ENCODE measurements around the gene HNF4A.

The HNF4A gene

DNA sequence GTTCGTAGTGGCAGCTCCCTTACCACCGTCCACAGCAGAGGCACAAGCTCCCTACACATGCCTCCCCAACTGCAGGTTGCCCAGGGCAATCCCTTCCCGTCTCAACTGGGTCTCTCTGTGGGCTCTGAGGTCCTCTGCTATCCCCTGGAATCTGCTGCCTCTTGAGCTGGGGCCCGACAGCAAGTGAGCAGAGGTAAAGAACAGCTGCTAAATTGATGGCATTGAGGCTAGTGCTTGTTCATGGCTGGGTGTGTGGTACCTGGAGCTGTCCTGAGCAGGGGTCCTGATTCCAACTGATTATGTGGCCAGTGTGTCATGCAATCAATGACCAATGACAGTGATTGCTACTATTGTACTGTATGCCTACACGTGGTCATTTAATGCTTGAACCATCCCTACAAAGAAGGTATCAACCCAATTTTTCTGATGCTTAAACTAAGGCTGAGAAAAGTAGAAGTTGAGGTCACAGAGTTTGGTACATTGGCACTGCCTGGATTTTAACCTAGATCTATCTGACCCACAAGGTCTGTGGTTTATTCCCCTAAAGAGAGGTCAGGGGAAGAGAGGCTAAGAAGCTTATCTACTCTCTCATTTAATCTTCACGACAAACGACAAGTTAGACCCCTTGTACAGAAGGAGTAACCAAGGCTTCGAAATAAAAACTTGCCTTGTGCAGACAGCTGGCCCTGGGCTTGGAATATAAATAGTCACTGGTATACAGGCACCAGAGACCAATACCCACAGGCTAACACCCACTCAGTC, 41.1 kb downstream of the HNF4A start:
- H3K36me3 ChIP-seq (ENCODE audit: insufficient read depth, low read length) = no peaks in the 10 kb centered on the region
- H3F3A ChIP-seq (ENCODE audit: insufficient read depth, low read length) = no peaks in the 10 kb centered on the region
- H3K27ac ChIP-seq (ENCODE audit: low read depth, low read length, poor library complexity, severe bottlenecking) = no peak overlapping the region
- H4K20me1 ChIP-seq (ENCODE audit: insufficient read depth, low read length) = no peaks in the 10 kb centered on the region
- H3K9me3 ChIP-seq (ENCODE audit: low read length) = no peaks in the 10 kb centered on the region
- no peaks in the 10 kb centered on the region for H3K9me2 ChIP-seq (ENCODE audit: low read depth, low read length)
- TF ChIP-seq EZH2 (IDR thresholded peaks at IDR 0.05; ENCODE audit: borderline replicate concordance, low read length) = no peak
- TF ChIP-seq CTCF (IDR thresholded peaks at IDR 0.05; ENCODE audit: low read length) = no peak
- no peaks in the 10 kb centered on the region for H3K79me2 ChIP-seq (ENCODE audit: insufficient read depth, low read length)
- no peaks in the 10 kb centered on the region for H3K4me1 ChIP-seq (ENCODE audit: insufficient read depth, low read length, severe bottlenecking)
- H3K4me3 ChIP-seq (ENCODE audit: low read depth, low read length, poor library complexity, severe bottlenecking) = no peak overlapping the region
- no peak overlapping the region for H3K9ac ChIP-seq (ENCODE audit: low read length)
- peaks cover 10% of the 10 kb centered on the region; the same call in 1 of the 2 replicates for H3K27me3 ChIP-seq (ENCODE audit: insufficient read depth, low read length)
- no peak overlapping the region for H2AFZ ChIP-seq (ENCODE audit: low read length)
- no peak overlapping the region for H3K4me2 ChIP-seq (ENCODE audit: low read length)

- no peak overlapping the region for H3K4me2 ChIP-seq (ENCODE audit: low read length)
- H3K36me3 ChIP-seq (ENCODE audit: insufficient read depth, low read length) = no peaks in the 10 kb centered on the region
- H3K27ac ChIP-seq (ENCODE audit: low read depth, low read length, poor library complexity, severe bottlenecking) = no peak overlapping the region
- H3K9me2 ChIP-seq (ENCODE audit: low read depth, low read length) = no peaks in the 10 kb centered on the region
- H3K27me3 ChIP-seq (ENCODE audit: insufficient read depth, low read length) = peaks cover 10% of the 10 kb centered on the region; the same call in 1 of the 2 replicates
- H3F3A ChIP-seq (ENCODE audit: insufficient read depth, low read length) = no peaks in the 10 kb centered on the region
- no peaks in the 10 kb centered on the region for H3K79me2 ChIP-seq (ENCODE audit: insufficient read depth, low read length)
- H2AFZ ChIP-seq (ENCODE audit: low read length) = no peak overlapping the region
- TF ChIP-seq EZH2 (IDR thresholded peaks at IDR 0.05; ENCODE audit: borderline replicate concordance, low read length) = no peak
- no peak for TF ChIP-seq CTCF (IDR thresholded peaks at IDR 0.05; ENCODE audit: low read length)
- H3K4me3 ChIP-seq (ENCODE audit: low read depth, low read length, poor library complexity, severe bottlenecking) = no peak overlapping the region
- H3K4me1 ChIP-seq (ENCODE audit: insufficient read depth, low read length, severe bottlenecking) = no peaks in the 10 kb centered on the region
- H3K9ac ChIP-seq (ENCODE audit: low read length) = no peak overlapping the region
- no peaks in the 10 kb centered on the region for H4K20me1 ChIP-seq (ENCODE audit: insufficient read depth, low read length)
- no peaks in the 10 kb centered on the region for H3K9me3 ChIP-seq (ENCODE audit: low read length)
Measured at GRCh38 chr20:44398335-44398734, 42.8 kb downstream of the HNF4A start.

- no peaks in the 10 kb centered on the region for H3K9me3 ChIP-seq (ENCODE audit: low read length)
- no peak overlapping the region for H3K4me3 ChIP-seq (ENCODE audit: low read depth, low read length, poor library complexity, severe bottlenecking)
- no peak overlapping the region for H3K9ac ChIP-seq (ENCODE audit: low read length)
- no peaks in the 10 kb centered on the region for H3K79me2 ChIP-seq (ENCODE audit: insufficient read depth, low read length)
- no peak overlapping the region for H3K27ac ChIP-seq (ENCODE audit: low read depth, low read length, poor library complexity, severe bottlenecking)
- no peaks in the 10 kb centered on the region for H3F3A ChIP-seq (ENCODE audit: insufficient read depth, low read length)
- H3K9me2 ChIP-seq (ENCODE audit: low read depth, low read length) = no peaks in the 10 kb centered on the region
- no peak for TF ChIP-seq EZH2 (IDR thresholded peaks at IDR 0.05; ENCODE audit: borderline replicate concordance, low read length)
- no peak for TF ChIP-seq CTCF (IDR thresholded peaks at IDR 0.05; ENCODE audit: low read length)
- no peak overlapping the region for H3K4me2 ChIP-seq (ENCODE audit: low read length)
- H3K27me3 ChIP-seq (ENCODE audit: insufficient read depth, low read length) = peaks cover 10% of the 10 kb centered on the region; the same call in 1 of the 2 replicates
- no peak overlapping the region for H2AFZ ChIP-seq (ENCODE audit: low read length)
- H4K20me1 ChIP-seq (ENCODE audit: insufficient read depth, low read length) = no peaks in the 10 kb centered on the region
- H3K4me1 ChIP-seq (ENCODE audit: insufficient read depth, low read length, severe bottlenecking) = no peaks in the 10 kb centered on the region
- H3K36me3 ChIP-seq (ENCODE audit: insufficient read depth, low read length) = no peaks in the 10 kb centered on the region
Measured at GRCh38 chr20:44399446-44399845, 43.9 kb downstream of the HNF4A start.

Measured in OCI-LY1 (cell line).